NCI-H2107 treated with DMSO at 0.1 percent for 48 hours (cell line): ENCODE results near the gene LRRC39.
"Not testable (repeated sequence)": the region's sequence is repeated elsewhere in the genome, so short reads cannot be mapped to it uniquely, and the experiment has no call there.

ENCODE experiments used
- DNase-seq: peaks from one replicate; lab custom pipeline; 2025; ENCODE audit not compliant: unreplicated experiment; lab: John Stamatoyannopoulos, UW

LRRC39 gene

GRCh38 chr1:100178091-100178490, at the start of gene LRRC39:
Gene LRRC39, minus strand, starts transcription at chr1:100178256. Its CDS starts 9,740 bp downstream, at chr1:100168516.
- no peak for DNase-seq

GRCh38 chr1:100222428-100222827, 44.4 kb upstream of the LRRC39 start:
- no peak for DNase-seq

- DNase-seq: no peak
Observed at GRCh38 chr1:100219883-100220282, 41.8 kb upstream of the LRRC39 start.

- DNase-seq: no peak
Observed at GRCh38 chr1:100219457-100219856, 41.4 kb upstream of the LRRC39 start.

GRCh38 chr1:100217834-100218233, 39.8 kb upstream of the LRRC39 start:
- DNase-seq: no peak

GRCh38 chr1:100215101-100215500, 37.0 kb upstream of the LRRC39 start:
- no peak for DNase-seq

- DNase-seq: no peak
Observed at GRCh38 chr1:100213141-100213540, 35.1 kb upstream of the LRRC39 start.

- DNase-seq: no peak
Observed at GRCh38 chr1:100206301-100206700, 28.2 kb upstream of the LRRC39 start.

GRCh38 chr1:100205593-100205992, 27.5 kb upstream of the LRRC39 start:
- not testable (repeated sequence) for DNase-seq

GRCh38 chr1:100205103-100205502, 27.0 kb upstream of the LRRC39 start:
- not testable (repeated sequence) for DNase-seq

- DNase-seq: not testable (repeated sequence)
Observed at GRCh38 chr1:100202703-100203102, 24.6 kb upstream of the LRRC39 start.

GRCh38 chr1:100200060-100200459, 22.0 kb upstream of the LRRC39 start:
- not testable (repeated sequence) for DNase-seq

GRCh38 chr1:100198596-100198995, 20.5 kb upstream of the LRRC39 start:
- DNase-seq: no peak

GRCh38 chr1:100188617-100189016, 10.6 kb upstream of the LRRC39 start:
- peak; percentile 98 for DNase-seq

- DNase-seq: no peak
Observed at GRCh38 chr1:100187912-100188311, 9.9 kb upstream of the LRRC39 start.

GRCh38 chr1:100184536-100184935, 6.5 kb upstream of the LRRC39 start:
- no peak for DNase-seq

- no peak for DNase-seq
Observed at GRCh38 chr1:100183370-100183769, 5.3 kb upstream of the LRRC39 start.

- no peak for DNase-seq
Observed at GRCh38 chr1:100177295-100178041, 588 bp downstream of the LRRC39 start.

- DNase-seq: no peak
Observed at GRCh38 chr1:100168051-100168450, 10.0 kb downstream of the LRRC39 start.

- DNase-seq: no peak
Observed at GRCh38 chr1:100164702-100165101, 13.4 kb downstream of the LRRC39 start.

- no peak for DNase-seq
Observed at GRCh38 chr1:100164216-100164615, 13.8 kb downstream of the LRRC39 start.

GRCh38 chr1:100162881-100163280, 15.2 kb downstream of the LRRC39 start:
- no peak for DNase-seq

GRCh38 chr1:100152271-100152670, 25.8 kb downstream of the LRRC39 start:
- no peak for DNase-seq
